Loucy (cell line): ENCODE measurements around the gene KRT1.

Source experiments
- H2AFZ ChIP-seq: fragments of 200-600 bp; sonication (generic); 2 replicates; pipeline ENCODE4 v1.6.0; 2016; ENCODE audit warnings: antibody characterized with exemption, mild to moderate bottlenecking, low read length, moderate library complexity
- H3F3A ChIP-seq: fragments of 200-600 bp; 2 replicates; pipeline ENCODE4 v1.6.0; 2016; ENCODE audit warnings: antibody characterized with exemption, low read depth, mild to moderate bottlenecking
- H3K27me3 ChIP-seq: fragments of 200-600 bp; sonication (generic); 2 replicates; pipeline ENCODE4 v1.6.1; 2014; ENCODE audit warnings: low read length, mild to moderate bottlenecking; ENCODE audit not compliant: insufficient read depth, poor library complexity, severe bottlenecking
- H3K36me3 ChIP-seq: fragments of 200-600 bp; sonication (generic); 2 replicates; pipeline ENCODE4 v1.6.1; 2016; ENCODE audit warnings: low read length; ENCODE audit not compliant: insufficient read depth
- H3K4me1 ChIP-seq: fragments of 200-600 bp; sonication (generic); 2 replicates; pipeline ENCODE4 v1.5.1; 2014; ENCODE audit warnings: low read length, mild to moderate bottlenecking; ENCODE audit not compliant: insufficient read depth, poor library complexity, severe bottlenecking
- H3K4me2 ChIP-seq: fragments of 200-600 bp; sonication (generic); 2 replicates; pipeline ENCODE4 v1.6.0; 2014; ENCODE audit warnings: antibody characterized with exemption, low read length, low read depth, mild to moderate bottlenecking; ENCODE audit not compliant: poor library complexity, severe bottlenecking
- H3K4me3 ChIP-seq: fragments of 200-600 bp; sonication (generic); 2 replicates; pipeline ENCODE4 v1.5.1; 2014; ENCODE audit warnings: low read length, mild to moderate bottlenecking, mixed read lengths; ENCODE audit not compliant: poor library complexity, severe bottlenecking
- H3K79me2 ChIP-seq: fragments of 200-600 bp; sonication (generic); 2 replicates; pipeline ENCODE4 v1.6.1; 2014; ENCODE audit warnings: low read length; ENCODE audit not compliant: insufficient read depth
- H3K9ac ChIP-seq: fragments of 200-600 bp; sonication (generic); 2 replicates; pipeline ENCODE4 v1.6.0; 2014; ENCODE audit warnings: mild to moderate bottlenecking, low read depth, low read length, moderate library complexity; ENCODE audit not compliant: poor library complexity, severe bottlenecking
- H3K9me2 ChIP-seq: fragments of 200-600 bp; sonication (generic); replicated peaks from 2 replicates; pipeline ENCODE4 v1.6.1; 2016; ENCODE audit warnings: low read depth, low read length, mixed read lengths
- H3K9me3 ChIP-seq: fragments of 200-600 bp; sonication (generic); 2 replicates; pipeline ENCODE4 v1.6.1; 2014; ENCODE audit warnings: mild to moderate bottlenecking, antibody characterized with exemption, low read length, low read depth; ENCODE audit not compliant: insufficient read depth
- H4K20me1 ChIP-seq: fragments of 200-600 bp; sonication (generic); 2 replicates; pipeline ENCODE4 v1.6.0; 2014; ENCODE audit warnings: antibody characterized with exemption, low read length, mild to moderate bottlenecking; ENCODE audit not compliant: insufficient read depth, poor library complexity, severe bottlenecking
- CTCF ChIP-seq: fragments of 200-600 bp; sonication (generic); conservative IDR thresholded peaks from 2 replicates; pipeline ENCODE4 v1.5.1; 2014; ENCODE audit warnings: mild to moderate bottlenecking, antibody characterized with exemption, low read length
- EZH2phosphoT487 ChIP-seq: fragments of 200-600 bp; IDR thresholded peaks from 2 replicates; pipeline ENCODE4 v1.6.1; 2018; ENCODE audit warnings: antibody characterized with exemption, mild to moderate bottlenecking, moderate library complexity, borderline replicate concordance

KRT1 gene

DNA sequence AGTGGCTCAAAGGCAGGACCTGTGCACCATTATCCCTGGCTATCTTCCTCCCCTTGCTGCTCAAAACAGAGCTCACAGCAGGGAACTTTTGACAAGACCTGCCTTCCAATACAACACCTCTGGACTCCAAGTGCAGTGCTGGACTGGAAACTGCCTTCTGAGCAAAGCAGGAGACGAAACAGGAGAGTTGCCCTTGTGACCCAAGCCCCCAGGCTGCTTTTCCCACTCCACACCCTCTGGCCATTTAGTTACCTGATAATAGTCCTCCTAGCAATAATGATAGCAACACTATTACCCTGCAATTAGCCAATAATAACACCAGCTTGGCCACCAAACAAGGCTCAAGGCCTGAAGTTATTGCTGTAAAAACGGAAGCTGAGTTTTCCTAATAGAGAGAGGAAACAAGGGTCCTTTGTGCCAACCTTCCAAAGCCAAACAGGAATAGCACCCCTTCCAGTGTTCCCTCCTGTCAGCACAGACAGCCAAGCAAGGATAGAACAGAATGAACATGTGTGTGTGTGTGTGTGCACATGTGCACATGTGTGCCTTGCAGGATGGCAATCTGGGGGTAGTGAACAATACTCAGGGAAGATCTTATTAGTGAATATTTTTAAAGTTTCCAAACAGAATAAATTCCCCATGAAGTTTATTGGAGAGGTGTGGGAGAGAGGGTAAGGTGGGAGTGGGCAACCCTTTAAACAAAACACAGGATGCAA is 52.7 kb downstream of the KRT1 start:
- no peak overlapping the region for H3K9ac ChIP-seq
- TF ChIP-seq EZH2phosphoT487, result no peak
- no peak for TF ChIP-seq CTCF
- H3K79me2 ChIP-seq, result no peaks in the 10 kb centered on the region
- H4K20me1 ChIP-seq, result no peaks in the 10 kb centered on the region
- H3K4me1 ChIP-seq, result peaks cover 58% of the 10 kb centered on the region
- H3K9me3 ChIP-seq, result no peaks in the 10 kb centered on the region; the same call in 1 of the 2 replicates
- no peak overlapping the region for H3K4me3 ChIP-seq
- no peaks in the 10 kb centered on the region for H3K27me3 ChIP-seq
- H2AFZ ChIP-seq, result no peak overlapping the region
- no peaks in the 10 kb centered on the region for H3K9me2 ChIP-seq
- no peaks in the 10 kb centered on the region for H3K36me3 ChIP-seq
- no peak overlapping the region for H3K4me2 ChIP-seq
- H3F3A ChIP-seq, result no peaks in the 10 kb centered on the region
